SK-N-SH (cell line): Measurements from ENCODE around the gene ANKRD31.

Experiments
- CHD2 ChIP-seq: fragments of 150-350 bp; IDR thresholded peaks from 2 replicates; pipeline ENCODE4 v1.6.1; 2018; ENCODE audit warnings: low read length; ENCODE audit not compliant: partially characterized antibody
- EP300 ChIP-seq, 2 experiments: IDR thresholded peaks; 2 replicates each; pipeline versions ENCODE4 v1.4.0 to v1.6.1; 2012; ENCODE audit warnings: borderline replicate concordance in 1 of 2, low read depth in 1 of 2, low read length in 1 of 2
- EZH2phosphoT487 ChIP-seq: fragments of 200-600 bp; sonication (generic); IDR thresholded peaks from 2 replicates; pipeline ENCODE4 v1.6.1; 2017; ENCODE audit warnings: low read depth, mixed run types, mild to moderate bottlenecking, antibody characterized with exemption, moderate library complexity, borderline replicate concordance
- GATA2 ChIP-seq: sonication (generic); formaldehyde crosslinking; IDR thresholded peaks from 2 replicates; pipeline ENCODE4 v1.5.0; 2020; ENCODE audit warnings: mild to moderate bottlenecking, missing genetic modification reagents
- RAD21 ChIP-seq: IDR thresholded peaks from 2 replicates; pipeline ENCODE4 v1.6.1; 2012; ENCODE audit warnings: mild to moderate bottlenecking, low read length
- SIN3A ChIP-seq: IDR thresholded peaks from 2 replicates; pipeline ENCODE4 v1.6.1; 2012; ENCODE audit warnings: low read depth, mild to moderate bottlenecking, low read length, moderate library complexity, borderline replicate concordance
- TCF12 ChIP-seq: IDR thresholded peaks from 2 replicates; pipeline ENCODE4 v1.4.0; 2012
- YY1 ChIP-seq: IDR thresholded peaks from 2 replicates; pipeline ENCODE4 v1.4.0; 2012; ENCODE audit warnings: low read depth, mild to moderate bottlenecking
- TF ChIP-seq, protein P1 (sequence below): fragments of 200-600 bp; sonication (generic); IDR thresholded peaks from 2 replicates; pipeline ENCODE4 v1.6.1; 2017; ENCODE audit warnings: antibody characterized with exemption, mild to moderate bottlenecking, moderate library complexity
- TF ChIP-seq, protein P2 (sequence below): IDR thresholded peaks from 2 replicates; pipeline ENCODE4 v1.4.0; 2012; ENCODE audit warnings: low read depth
- TF ChIP-seq, protein P3 (sequence below): fragments of 150-350 bp; IDR thresholded peaks from 2 replicates; pipeline ENCODE4 v1.6.1; 2017; ENCODE audit warnings: antibody characterized with exemption, low read length, low read depth, borderline replicate concordance
- TF ChIP-seq, protein P4 (sequence below): IDR thresholded peaks from 2 replicates; pipeline ENCODE4 v1.6.1; 2012; ENCODE audit warnings: mild to moderate bottlenecking, low read depth, low read length, moderate library complexity

DNA sequence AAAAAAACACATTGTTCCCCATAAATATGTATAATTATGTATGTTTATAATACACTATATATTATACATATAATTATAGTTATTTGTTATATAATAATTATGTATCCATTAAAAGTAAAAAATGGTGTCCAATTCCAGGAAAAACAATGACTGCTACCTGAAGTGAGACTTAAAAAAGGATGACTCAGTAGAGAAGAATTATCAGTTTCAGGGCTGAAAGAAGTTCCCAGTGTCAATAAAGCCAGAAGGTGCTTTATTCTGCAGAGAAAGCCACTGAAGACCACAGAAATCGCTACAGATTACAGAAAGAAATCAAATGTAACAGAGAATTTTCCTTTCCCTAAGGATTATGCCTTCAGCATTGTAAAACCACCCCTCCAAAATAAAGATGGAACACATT, 50.9 kb downstream of the ANKRD31 start:
- no peak for TF ChIP-seq RAD21
- no peak for TF ChIP-seq GATA2 (CRISPR knock-in tag)
- TF ChIP-seq, protein P1, sequence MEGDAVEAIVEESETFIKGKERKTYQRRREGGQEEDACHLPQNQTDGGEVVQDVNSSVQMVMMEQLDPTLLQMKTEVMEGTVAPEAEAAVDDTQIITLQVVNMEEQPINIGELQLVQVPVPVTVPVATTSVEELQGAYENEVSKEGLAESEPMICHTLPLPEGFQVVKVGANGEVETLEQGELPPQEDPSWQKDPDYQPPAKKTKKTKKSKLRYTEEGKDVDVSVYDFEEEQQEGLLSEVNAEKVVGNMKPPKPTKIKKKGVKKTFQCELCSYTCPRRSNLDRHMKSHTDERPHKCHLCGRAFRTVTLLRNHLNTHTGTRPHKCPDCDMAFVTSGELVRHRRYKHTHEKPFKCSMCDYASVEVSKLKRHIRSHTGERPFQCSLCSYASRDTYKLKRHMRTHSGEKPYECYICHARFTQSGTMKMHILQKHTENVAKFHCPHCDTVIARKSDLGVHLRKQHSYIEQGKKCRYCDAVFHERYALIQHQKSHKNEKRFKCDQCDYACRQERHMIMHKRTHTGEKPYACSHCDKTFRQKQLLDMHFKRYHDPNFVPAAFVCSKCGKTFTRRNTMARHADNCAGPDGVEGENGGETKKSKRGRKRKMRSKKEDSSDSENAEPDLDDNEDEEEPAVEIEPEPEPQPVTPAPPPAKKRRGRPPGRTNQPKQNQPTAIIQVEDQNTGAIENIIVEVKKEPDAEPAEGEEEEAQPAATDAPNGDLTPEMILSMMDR: no peak
- TF ChIP-seq EP300 (IDR thresholded peaks at IDR 0.05; ENCODE audit: borderline replicate concordance in 1 of 2, low read depth in 1 of 2, low read length in 1 of 2): no peak
- no peak for TF ChIP-seq YY1
- TF ChIP-seq, protein P2, sequence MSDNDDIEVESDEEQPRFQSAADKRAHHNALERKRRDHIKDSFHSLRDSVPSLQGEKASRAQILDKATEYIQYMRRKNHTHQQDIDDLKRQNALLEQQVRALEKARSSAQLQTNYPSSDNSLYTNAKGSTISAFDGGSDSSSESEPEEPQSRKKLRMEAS: no peak
- TF ChIP-seq, protein P3, sequence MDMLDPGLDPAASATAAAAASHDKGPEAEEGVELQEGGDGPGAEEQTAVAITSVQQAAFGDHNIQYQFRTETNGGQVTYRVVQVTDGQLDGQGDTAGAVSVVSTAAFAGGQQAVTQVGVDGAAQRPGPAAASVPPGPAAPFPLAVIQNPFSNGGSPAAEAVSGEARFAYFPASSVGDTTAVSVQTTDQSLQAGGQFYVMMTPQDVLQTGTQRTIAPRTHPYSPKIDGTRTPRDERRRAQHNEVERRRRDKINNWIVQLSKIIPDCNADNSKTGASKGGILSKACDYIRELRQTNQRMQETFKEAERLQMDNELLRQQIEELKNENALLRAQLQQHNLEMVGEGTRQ: no peak
- TF ChIP-seq, protein P4, sequence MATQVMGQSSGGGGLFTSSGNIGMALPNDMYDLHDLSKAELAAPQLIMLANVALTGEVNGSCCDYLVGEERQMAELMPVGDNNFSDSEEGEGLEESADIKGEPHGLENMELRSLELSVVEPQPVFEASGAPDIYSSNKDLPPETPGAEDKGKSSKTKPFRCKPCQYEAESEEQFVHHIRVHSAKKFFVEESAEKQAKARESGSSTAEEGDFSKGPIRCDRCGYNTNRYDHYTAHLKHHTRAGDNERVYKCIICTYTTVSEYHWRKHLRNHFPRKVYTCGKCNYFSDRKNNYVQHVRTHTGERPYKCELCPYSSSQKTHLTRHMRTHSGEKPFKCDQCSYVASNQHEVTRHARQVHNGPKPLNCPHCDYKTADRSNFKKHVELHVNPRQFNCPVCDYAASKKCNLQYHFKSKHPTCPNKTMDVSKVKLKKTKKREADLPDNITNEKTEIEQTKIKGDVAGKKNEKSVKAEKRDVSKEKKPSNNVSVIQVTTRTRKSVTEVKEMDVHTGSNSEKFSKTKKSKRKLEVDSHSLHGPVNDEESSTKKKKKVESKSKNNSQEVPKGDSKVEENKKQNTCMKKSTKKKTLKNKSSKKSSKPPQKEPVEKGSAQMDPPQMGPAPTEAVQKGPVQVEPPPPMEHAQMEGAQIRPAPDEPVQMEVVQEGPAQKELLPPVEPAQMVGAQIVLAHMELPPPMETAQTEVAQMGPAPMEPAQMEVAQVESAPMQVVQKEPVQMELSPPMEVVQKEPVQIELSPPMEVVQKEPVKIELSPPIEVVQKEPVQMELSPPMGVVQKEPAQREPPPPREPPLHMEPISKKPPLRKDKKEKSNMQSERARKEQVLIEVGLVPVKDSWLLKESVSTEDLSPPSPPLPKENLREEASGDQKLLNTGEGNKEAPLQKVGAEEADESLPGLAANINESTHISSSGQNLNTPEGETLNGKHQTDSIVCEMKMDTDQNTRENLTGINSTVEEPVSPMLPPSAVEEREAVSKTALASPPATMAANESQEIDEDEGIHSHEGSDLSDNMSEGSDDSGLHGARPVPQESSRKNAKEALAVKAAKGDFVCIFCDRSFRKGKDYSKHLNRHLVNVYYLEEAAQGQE: no peak
- no peak for TF ChIP-seq EZH2phosphoT487
- no peak for TF ChIP-seq TCF12
- TF ChIP-seq SIN3A: no peak
- no peak for TF ChIP-seq CHD2
